GM12872 (cell line): ENCODE measurements around the gene THRAP3.

Experiments
- CTCF ChIP-seq: IDR thresholded peaks from 3 replicates; pipeline ENCODE4 v1.5.1; 2011; ENCODE audit warnings: low read depth, mild to moderate bottlenecking, low read length, moderate library complexity; ENCODE audit not compliant: insufficient read depth

Gene THRAP3

GRCh38 chr1:36179220-36179600 is 45.0 kb upstream of the THRAP3 start:
- TF ChIP-seq CTCF = no peak

- TF ChIP-seq CTCF = no peak
These were observed 41.5 kb upstream of the THRAP3 start for GRCh38 chr1:36182734-36183133.

- no peak for TF ChIP-seq CTCF
These were observed 40.9 kb upstream of the THRAP3 start for GRCh38 chr1:36183309-36183856.

GRCh38 chr1:36187800-36188593 is 36.2 kb upstream of the THRAP3 start:
- TF ChIP-seq CTCF = peak; percentile 92

GRCh38 chr1:36198641-36199040 is 25.6 kb upstream of the THRAP3 start:
- TF ChIP-seq CTCF = no peak

GRCh38 chr1:36199934-36200741 is 24.1 kb upstream of the THRAP3 start:
- no peak for TF ChIP-seq CTCF

GRCh38 chr1:36203027-36203553 is 21.2 kb upstream of the THRAP3 start:
- TF ChIP-seq CTCF = no peak
